SH-SY5Y (cell line): ENCODE data around the gene PTPRT.

Experiments used
- GATA2 ChIP-seq: IDR thresholded peaks from 2 replicates; pipeline ENCODE4 v1.6.1; 2011; ENCODE audit warnings: mild to moderate bottlenecking, low read depth, low read length
- GATA3 ChIP-seq: IDR thresholded peaks from 2 replicates; pipeline ENCODE4 v1.6.1; 2011; ENCODE audit warnings: low read depth, mild to moderate bottlenecking, low read length, moderate library complexity

- TF ChIP-seq GATA2, result no peak
- no peak for TF ChIP-seq GATA3
These were observed 167.1 kb downstream of the PTPRT start for GRCh38 chr20:43022568-43022967.
